Progenitor cell of endocrine pancreas (in vitro differentiated cells): ENCODE data around the gene BRD3OS. TPM values are rescaled to one million over a fixed set of nuclear protein-coding genes. Genes with fewer than 3 reads are reported as not detected.
"Not testable (repeated sequence)": the region's sequence is repeated elsewhere in the genome, so short reads cannot be mapped to it uniquely, and the experiment has no call there.

Experiments used
- DNase-seq: peaks from one replicate; pipeline ENCODE4 v3.0.0; 2021; ENCODE audit warnings: low spot score; ENCODE audit not compliant: unreplicated experiment
- H3K27ac Mint-ChIP-seq: 2 replicates; pipeline ENCODE4 v1.8.0; 2021; ENCODE audit warnings: mild to moderate bottlenecking, moderate library complexity, mixed read lengths
- H3K27me3 Mint-ChIP-seq: 2 replicates; pipeline ENCODE4 v1.8.0; 2021; ENCODE audit warnings: mixed read lengths
- H3K36me3 Mint-ChIP-seq: 2 replicates; pipeline ENCODE4 v1.8.0; 2022; ENCODE audit warnings: mixed read lengths; ENCODE audit not compliant: insufficient read depth
- H3K4me1 Mint-ChIP-seq: 2 replicates; pipeline ENCODE4 v1.8.0; 2021; ENCODE audit warnings: low read depth, mixed read lengths
- H3K4me3 Mint-ChIP-seq: 2 replicates; pipeline ENCODE4 v1.8.0; 2021; ENCODE audit warnings: low read depth, mild to moderate bottlenecking, moderate library complexity, mixed read lengths
- H3K9me3 Mint-ChIP-seq: 2 replicates; pipeline ENCODE4 v1.8.0; 2021; ENCODE audit warnings: low read depth, mixed read lengths
- CTCF ChIP-seq: fragments of 200-600 bp; sonication (generic); IDR thresholded peaks from one replicate; pipeline ENCODE4 v1.5.0; 2021; ENCODE audit warnings: antibody characterized with exemption, mild to moderate bottlenecking; ENCODE audit not compliant: unreplicated experiment
- total RNA-seq: library from RNA; stranded (reverse); gene quantifications from 2 replicates; pipeline ENCODE4 v1.2.1, GENCODE V29; 2021

The BRD3OS gene
- total RNA-seq, 1 donor from 2014 or later, result 28.0 TPM

- peak overlapping the region; percentile 68 for H3K27ac Mint-ChIP-seq
- no peaks in the 10 kb centered on the region for H3K9me3 Mint-ChIP-seq
- peaks cover 34% of the 10 kb centered on the region for H3K4me1 Mint-ChIP-seq
- H3K27me3 Mint-ChIP-seq, result no peaks in the 10 kb centered on the region
- H3K36me3 Mint-ChIP-seq, result no peaks in the 10 kb centered on the region
- DNase-seq, result no peak
- TF ChIP-seq CTCF, result no peak
- no peak overlapping the region for H3K4me3 Mint-ChIP-seq
These were observed 38.4 kb upstream of the BRD3OS start for GRCh38 chr9:133986774-133987445.

- TF ChIP-seq CTCF, result no peak
- Mint-ChIP-seq H3K36me3 (no peaks in the 10 kb centered on the region), H3K4me3 (no peak overlapping the region), H3K27me3 (no peaks in the 10 kb centered on the region), H3K4me1 (peaks cover 34% of the 10 kb centered on the region), H3K9me3 (no peaks in the 10 kb centered on the region), H3K27ac (peak overlapping the region; percentile 68)
- DNase-seq, result no peak
These were observed 37.9 kb upstream of the BRD3OS start for GRCh38 chr9:133987446-133987788.

GRCh38 chr9:133987946-133988665 is 37.2 kb upstream of the BRD3OS start:
- peaks cover 31% of the 10 kb centered on the region for H3K4me1 Mint-ChIP-seq
- no peaks in the 10 kb centered on the region for H3K36me3 Mint-ChIP-seq
- H3K27me3 Mint-ChIP-seq, result no peaks in the 10 kb centered on the region
- H3K4me3 Mint-ChIP-seq, result no peak overlapping the region
- H3K9me3 Mint-ChIP-seq, result no peaks in the 10 kb centered on the region
- peak overlapping the region; percentile 92 for H3K27ac Mint-ChIP-seq
- DNase-seq, result no peak
- no peak for TF ChIP-seq CTCF

- H3K36me3 Mint-ChIP-seq, DNase-seq, H3K4me3 Mint-ChIP-seq, H3K27me3 Mint-ChIP-seq, H3K9me3 Mint-ChIP-seq: not testable (repeated sequence)
- H3K4me1 Mint-ChIP-seq, result peaks cover 28% of the 10 kb centered on the region
- H3K27ac Mint-ChIP-seq, result peak overlapping the region; percentile 33
These were observed 36.5 kb upstream of the BRD3OS start for GRCh38 chr9:133988771-133989170.

GRCh38 chr9:133989625-133990365 is 35.5 kb upstream of the BRD3OS start:
- no peak for DNase-seq
- peaks cover 30% of the 10 kb centered on the region for H3K4me1 Mint-ChIP-seq
- no peaks in the 10 kb centered on the region for H3K27me3 Mint-ChIP-seq
- H3K27ac Mint-ChIP-seq, result peak overlapping the region; percentile 98
- peak overlapping the region; percentile 97 for H3K4me3 Mint-ChIP-seq
- H3K9me3 Mint-ChIP-seq, result no peaks in the 10 kb centered on the region
- no peak for TF ChIP-seq CTCF
- H3K36me3 Mint-ChIP-seq, result no peaks in the 10 kb centered on the region
